ENCODE data around the gene NAPB. TPM values are rescaled to one million over a fixed set of nuclear protein-coding genes. Genes with fewer than 3 reads are reported as not detected.

The NAPB gene
- total and polyA plus RNA-seq, 2 of the 8 experiments (the other 6 are each of a cell fraction or from before 2014, with no cell fraction given) = 6.2 to 12.3 TPM

- Histone ChIP-seq H3K56ac (replicated peaks; ENCODE audit: insufficient read length, low read depth, low read length) (no peak overlapping the region), H2BK12ac (ENCODE audit: low read depth, low read length) (0 out of 2 replicates have a peak overlapping the region, but pooled peaks have one; percentile 19), H3K4ac (replicated peaks; ENCODE audit: insufficient read length, low read depth, low read length) (no peak overlapping the region), H3K23me2 (ENCODE audit: low read depth, low read length) (no peaks in the 10 kb centered on the region; the same call in 1 of the 2 replicates), H3K36me3 (ENCODE audit: control insufficient read depth in 2 of 4, insufficient read depth in 4 of 4, low read length in 3 of 4) (peaks cover 0 to 31% (median 20%) of the 10 kb centered on the region in 4 experiments; a peak in 6 of 8 replicates), H4K5ac (ENCODE audit: insufficient read length, low read depth, low read length) (no peak overlapping the region), H3K14ac (ENCODE audit: insufficient read length) (no peak overlapping the region), H4K20me1 (replicated peaks in 1 of 2; ENCODE audit: control insufficient read depth in 1 of 2, insufficient read depth in 2 of 2, low read length in 2 of 2) (no peaks in the 10 kb centered on the region), H2AK5ac (ENCODE audit: low read depth, low read length) (peak overlapping the region; percentile 42; the same call in 1 of the 2 replicates), H3K27me3 (replicated peaks in 1 of 4; ENCODE audit: control insufficient read depth in 3 of 4, extremely low read depth in 1 of 4, insufficient read depth in 3 of 4, low read length in 3 of 4) (no peaks in the 10 kb centered on the region), H2BK120ac (replicated peaks; ENCODE audit: low read depth, low read length) (no peak overlapping the region), H3K9ac (replicated peaks in 1 of 4; ENCODE audit: extremely low read depth in 1 of 4, low read depth in 3 of 4, low read length in 3 of 4) (no peak overlapping the region), H3K4me3 (ENCODE audit: extremely low read depth in 1 of 4, insufficient read depth in 2 of 4, low read depth in 3 of 4, low read length in 4 of 4) (no peak overlapping the region), H4K8ac (ENCODE audit: extremely low read depth, insufficient read depth, low read length) (no peak overlapping the region), H2BK15ac (ENCODE audit: low read length) (no peak overlapping the region), H2AFZ (ENCODE audit: low read length) (no peak overlapping the region), H4K91ac (replicated peaks; ENCODE audit: insufficient read length, low read length) (no peak overlapping the region), H3K4me1 (replicated peaks in 1 of 4; ENCODE audit: control insufficient read depth in 3 of 4, insufficient read depth in 4 of 4, low read length in 3 of 4) (peaks cover 0 to 14% (median 10%) of the 10 kb centered on the region in 4 experiments; a peak in 6 of 7 replicates), H3K18ac (ENCODE audit: extremely low read depth, low read length) (no peak overlapping the region), H2BK20ac (ENCODE audit: low read length) (no peak overlapping the region), H3K4me2 (ENCODE audit: insufficient read depth in 1 of 2, low read depth in 2 of 2, low read length in 2 of 2) (no peak overlapping the region), H3K79me1 (ENCODE audit: low read depth, low read length) (peaks cover 6% of the 10 kb centered on the region), H3K9me3 (ENCODE audit: insufficient read depth in 2 of 2, low read depth in 1 of 2, low read length in 1 of 2) (no peaks in the 10 kb centered on the region), H3K79me2 (ENCODE audit: control insufficient read depth in 1 of 2, insufficient read depth in 2 of 2, low read length in 2 of 2) (peaks cover 0 to 20% of the 10 kb centered on the region in 2 experiments; a peak in 3 of 4 replicates), H3K27ac (ENCODE audit: low read depth, low read length) (no peak overlapping the region), H3K23ac (ENCODE audit: insufficient read length) (no peak overlapping the region), H2BK5ac (ENCODE audit: low read depth, low read length) (no peak overlapping the region)
- WGBS, 2 experiments (ENCODE audit: extremely low coverage in 1 of 2, insufficient coverage in 1 of 2, insufficient read length in 1 of 2, insufficient replicate concordance in 2 of 2, low coverage in 1 of 2, low lambda C conversion rate in 2 of 2, missing lambda C conversion rate in 1 of 2) = 85% methylated on average over 1 of the region's 1 CpG; no CpG with 5 or more reads in 1 of the 2 experiments
- CTCF ChIA-PET (ENCODE audit: partially characterized antibody) = interaction anchor here (1.2 to 1.6 kb wide), 3 partner anchors 16 to 52 kb away, joined by 3 to 5 read pairs (median 4); no protein-coding TSS in a partner anchor
- FAIRE-seq = no peak
- POLR2A ChIA-PET (ENCODE audit: partially characterized antibody) = interaction anchor here (0.6 to 1.7 kb wide), 3 partner anchors 16 to 130 kb away, joined by 3 to 5 read pairs (median 4); no protein-coding TSS in a partner anchor
- no peak for DNase-seq (ENCODE audit: low read depth in 1 of 2, low spot score in 2 of 2)
- TF ChIP-seq TAF7 (optimal IDR thresholded peaks at IDR 0.05; ENCODE audit: borderline replicate concordance, low read depth, low read length) (no peak), SUZ12 (IDR thresholded peaks at IDR 0.05; ENCODE audit: low read length) (no peak), POLR2A (IDR thresholded peaks at IDR 0.05; ENCODE audit: control extremely low read depth in 1 of 2, low read depth in 2 of 2, low read length in 2 of 2) (no peak), YY1 (IDR thresholded peaks at IDR 0.05; ENCODE audit: low read depth, low read length) (no peak), NRF1 (IDR thresholded peaks at IDR 0.05; ENCODE audit: low read depth, low read length) (no peak), SAP30 (IDR thresholded peaks at IDR 0.05; ENCODE audit: insufficient read depth, insufficient replicate concordance, low read length) (no peak), BCL11A (IDR thresholded peaks at IDR 0.05; ENCODE audit: low read depth in 2 of 2, low read length in 2 of 2) (no peak), BRCA1 (IDR thresholded peaks at IDR 0.05; ENCODE audit: low read depth, low read length) (no peak), SP2 (IDR thresholded peaks at IDR 0.05; ENCODE audit: low read length) (no peak), CHD1 (IDR thresholded peaks at IDR 0.05; ENCODE audit: low read depth, low read length) (no peak)
Observed at GRCh38 chr20:23390091-23390774, 31.1 kb downstream of the NAPB start.
